PC-3 (cell line): ENCODE results near the gene PDAP1. TPM values are rescaled to one million over a fixed set of nuclear protein-coding genes. Genes with fewer than 3 reads are reported as not detected.

ENCODE experiments used
- ATAC-seq: fragments of 200-7000 bp; cut with Tn5 transposase; 2 replicates; pipeline ENCODE4 v1.9.1; 2020; ENCODE audit warnings: mild to moderate bottlenecking, moderate library complexity
- BruUV-seq: library from RNA; stranded (reverse); fragments of 400-500 nt; replicated peaks from 2 replicates; lab custom pipeline; 2021; lab: Mats Ljungman, UMichigan
- CTCF ChIA-PET: fragments of 300-600 bp; sonication (Branson Sonifier 250); formaldehyde crosslinking; loops from one replicate; lab custom pipeline; 2022; ENCODE audit warnings: antibody characterized with exemption; lab: Charles Lee
- POLR2A ChIA-PET: fragments of 300-600 bp; sonication (Branson Sonifier 250); formaldehyde crosslinking; loops from one replicate; lab custom pipeline; 2022; ENCODE audit warnings: antibody characterized with exemption; ENCODE audit not compliant: unreplicated experiment; lab: Charles Lee
- DNase-seq: peaks from one replicate; pipeline ENCODE4 v3.0.0-alpha.2; 2015
- H2AFZ ChIP-seq: fragments of 300-600 bp; sonication (generic); 2 replicates; pipeline ENCODE4 v1.6.0; 2016; ENCODE audit warnings: antibody characterized with exemption, low read length
- H3F3A ChIP-seq: fragments of 300-600 bp; sonication (generic); one replicate; pipeline ENCODE4 v1.6.0; 2017; ENCODE audit warnings: antibody characterized with exemption, low read length, control low read depth, mild to moderate bottlenecking; ENCODE audit not compliant: unreplicated experiment
- H3K27ac ChIP-seq: fragments of 300-600 bp; sonication (generic); 2 replicates; pipeline ENCODE4 v1.5.1; 2016; ENCODE audit warnings: mild to moderate bottlenecking, low read length
- H3K27me3 ChIP-seq: fragments of 300-600 bp; sonication (generic); 2 replicates; pipeline ENCODE4 v1.6.1; 2016; ENCODE audit warnings: low read length, mixed read lengths
- H3K36me3 ChIP-seq: fragments of 300-600 bp; sonication (generic); 2 replicates; pipeline ENCODE4 v1.6.1; 2016; ENCODE audit warnings: low read depth, mixed run types, low read length, mixed read lengths
- H3K4me1 ChIP-seq: fragments of 300-600 bp; sonication (generic); 2 replicates; pipeline ENCODE4 v1.5.1; 2016; ENCODE audit warnings: low read length; ENCODE audit not compliant: insufficient read depth
- H3K4me2 ChIP-seq: fragments of 300-600 bp; sonication (generic); 2 replicates; pipeline ENCODE4 v1.6.0; 2016; ENCODE audit warnings: low read length
- H3K4me3 ChIP-seq: fragments of 300-600 bp; sonication (generic); 2 replicates; pipeline ENCODE4 v1.5.1; 2016; ENCODE audit warnings: mild to moderate bottlenecking, low read length, mixed read lengths
- H3K79me2 ChIP-seq: fragments of 300-600 bp; sonication (generic); 2 replicates; pipeline ENCODE4 v1.6.1; 2017; ENCODE audit warnings: low read length, mixed read lengths
- H3K9ac ChIP-seq: fragments of 300-600 bp; sonication (generic); 2 replicates; pipeline ENCODE4 v1.6.0; 2016; ENCODE audit warnings: mild to moderate bottlenecking, low read length
- H3K9me2 ChIP-seq: fragments of 300-600 bp; sonication (generic); replicated peaks from 2 replicates; pipeline ENCODE4 v1.6.1; 2016; ENCODE audit warnings: mixed run types, low read length, mixed read lengths
- H3K9me3 ChIP-seq: fragments of 300-600 bp; sonication (generic); 2 replicates; pipeline ENCODE4 v1.6.1; 2016; ENCODE audit warnings: low read length, mixed read lengths
- H4K20me1 ChIP-seq: fragments of 300-600 bp; sonication (generic); 2 replicates; pipeline ENCODE4 v1.6.1; 2016; ENCODE audit warnings: low read length, mixed read lengths
- EZH2 ChIP-seq: fragments of 300-600 bp; sonication (generic); IDR thresholded peaks from one replicate; pipeline ENCODE4 v1.6.1; 2017; ENCODE audit warnings: antibody characterized with exemption, mild to moderate bottlenecking, low read length; ENCODE audit not compliant: unreplicated experiment
- EZH2phosphoT487 ChIP-seq: fragments of 300-600 bp; sonication (generic); IDR thresholded peaks from 2 replicates; pipeline ENCODE4 v1.6.1; 2018; ENCODE audit warnings: mild to moderate bottlenecking, antibody characterized with exemption, low read length, borderline replicate concordance
- intact Hi-C: fragments of 100-400 bp; cut with micrococcal nuclease; formaldehyde crosslinking; loops from 2 replicates; pipeline ENCODE4 v1.9.0; 2023
- total RNA-seq: library from RNA; depleted of rRNA; stranded (reverse); fragments of >200 nt; gene quantifications from 2 replicates; pipeline ENCODE4 v1.2.3, GENCODE V29; 2014
- TF ChIP-seq, protein P1 (sequence below): fragments of 300-600 bp; sonication (generic); conservative IDR thresholded peaks from 2 replicates; pipeline ENCODE4 v1.5.1; 2017; ENCODE audit warnings: antibody characterized with exemption, low read depth, mild to moderate bottlenecking, low read length

PDAP1 gene
- total RNA-seq, 1 experiment from 2014 or later, result 58.6 TPM

DNA sequence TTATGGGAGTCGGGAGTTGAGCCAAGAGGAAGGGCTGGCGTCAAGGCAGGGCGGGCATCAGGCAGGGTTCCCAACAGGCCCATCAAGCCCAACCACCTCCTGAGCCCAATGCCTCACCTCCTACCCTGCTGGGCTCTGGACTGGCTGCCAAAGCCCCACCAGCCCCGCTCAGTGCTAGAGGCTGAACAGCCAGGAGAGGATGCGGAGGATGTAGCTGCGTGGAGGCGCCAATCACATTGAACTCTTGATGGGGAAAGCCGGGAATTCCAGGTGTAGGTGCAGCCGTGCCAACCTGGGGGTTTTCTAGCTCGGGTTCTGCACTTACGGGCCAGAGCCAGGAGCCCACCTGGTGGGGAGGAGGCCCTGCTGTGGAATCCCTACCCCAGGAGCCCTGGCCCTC lies 44.7 kb upstream of the PDAP1 start:
- Histone ChIP-seq H3K4me3 (no peak overlapping the region), H3K9me3 (no peaks in the 10 kb centered on the region), H3K4me1 (no peaks in the 10 kb centered on the region), H3K36me3 (peaks cover 32% of the 10 kb centered on the region), H2AFZ (no peak overlapping the region), H3K4me2 (no peak overlapping the region), H3K79me2 (peaks cover 2% of the 10 kb centered on the region; the same call in 1 of the 2 replicates), H3F3A (peaks cover 6% of the 10 kb centered on the region), H4K20me1 (peaks cover 2% of the 10 kb centered on the region; the same call in 1 of the 2 replicates), H3K27ac (no peak overlapping the region), H3K9me2 (no peaks in the 10 kb centered on the region), H3K27me3 (no peaks in the 10 kb centered on the region), H3K9ac (no peak overlapping the region)
- ChIA-PET POLR2A (no interaction called here), CTCF (no interaction called here)
- ATAC-seq, result no peak
- DNase-seq, result no peak
- no TSS peak for BruUV-seq
- TF ChIP-seq EZH2 (no peak), EZH2phosphoT487 (no peak)
- TF ChIP-seq, protein P1, sequence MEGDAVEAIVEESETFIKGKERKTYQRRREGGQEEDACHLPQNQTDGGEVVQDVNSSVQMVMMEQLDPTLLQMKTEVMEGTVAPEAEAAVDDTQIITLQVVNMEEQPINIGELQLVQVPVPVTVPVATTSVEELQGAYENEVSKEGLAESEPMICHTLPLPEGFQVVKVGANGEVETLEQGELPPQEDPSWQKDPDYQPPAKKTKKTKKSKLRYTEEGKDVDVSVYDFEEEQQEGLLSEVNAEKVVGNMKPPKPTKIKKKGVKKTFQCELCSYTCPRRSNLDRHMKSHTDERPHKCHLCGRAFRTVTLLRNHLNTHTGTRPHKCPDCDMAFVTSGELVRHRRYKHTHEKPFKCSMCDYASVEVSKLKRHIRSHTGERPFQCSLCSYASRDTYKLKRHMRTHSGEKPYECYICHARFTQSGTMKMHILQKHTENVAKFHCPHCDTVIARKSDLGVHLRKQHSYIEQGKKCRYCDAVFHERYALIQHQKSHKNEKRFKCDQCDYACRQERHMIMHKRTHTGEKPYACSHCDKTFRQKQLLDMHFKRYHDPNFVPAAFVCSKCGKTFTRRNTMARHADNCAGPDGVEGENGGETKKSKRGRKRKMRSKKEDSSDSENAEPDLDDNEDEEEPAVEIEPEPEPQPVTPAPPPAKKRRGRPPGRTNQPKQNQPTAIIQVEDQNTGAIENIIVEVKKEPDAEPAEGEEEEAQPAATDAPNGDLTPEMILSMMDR, result no peak
- intact Hi-C loops, result no loop called here

DNA sequence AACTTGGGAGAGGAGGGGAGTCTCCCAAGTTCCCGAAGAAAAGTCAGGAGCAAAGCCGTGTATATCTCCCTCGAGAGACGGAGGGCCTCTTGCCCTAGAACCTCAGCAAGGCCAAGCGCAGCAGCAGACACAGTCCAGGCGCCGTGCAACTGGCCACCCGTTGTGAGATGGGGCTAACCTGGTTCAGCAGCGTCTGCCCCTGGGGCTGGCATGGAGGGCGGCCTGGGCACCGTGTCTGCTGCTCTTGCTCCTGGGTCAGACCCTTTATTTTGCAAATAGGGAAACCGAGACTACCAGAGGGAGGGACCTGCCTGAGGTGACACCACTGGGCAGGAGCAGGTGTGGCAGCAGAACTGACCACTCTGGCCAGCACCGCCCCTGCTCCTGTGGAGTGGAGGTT lies 44.1 kb upstream of the PDAP1 start:
- Histone ChIP-seq H3K9me2 (no peaks in the 10 kb centered on the region), H3K4me3 (no peak overlapping the region), H2AFZ (no peak overlapping the region), H3F3A (peaks cover 6% of the 10 kb centered on the region), H3K36me3 (peaks cover 27% of the 10 kb centered on the region), H3K4me2 (no peak overlapping the region), H3K27ac (no peak overlapping the region), H3K4me1 (no peaks in the 10 kb centered on the region), H3K9ac (no peak overlapping the region), H3K27me3 (no peaks in the 10 kb centered on the region), H3K79me2 (no peaks in the 10 kb centered on the region), H4K20me1 (peaks cover under 1% of the 10 kb centered on the region; the same call in 1 of the 2 replicates), H3K9me3 (no peaks in the 10 kb centered on the region)
- TF ChIP-seq, protein P1, result no peak
- TF ChIP-seq EZH2phosphoT487 (no peak), EZH2 (no peak)
- intact Hi-C loops, result no loop called here
- ChIA-PET POLR2A (no interaction called here), CTCF (no interaction called here)
- DNase-seq, result no peak
- BruUV-seq, result no TSS peak
- ATAC-seq, result no peak

DNA sequence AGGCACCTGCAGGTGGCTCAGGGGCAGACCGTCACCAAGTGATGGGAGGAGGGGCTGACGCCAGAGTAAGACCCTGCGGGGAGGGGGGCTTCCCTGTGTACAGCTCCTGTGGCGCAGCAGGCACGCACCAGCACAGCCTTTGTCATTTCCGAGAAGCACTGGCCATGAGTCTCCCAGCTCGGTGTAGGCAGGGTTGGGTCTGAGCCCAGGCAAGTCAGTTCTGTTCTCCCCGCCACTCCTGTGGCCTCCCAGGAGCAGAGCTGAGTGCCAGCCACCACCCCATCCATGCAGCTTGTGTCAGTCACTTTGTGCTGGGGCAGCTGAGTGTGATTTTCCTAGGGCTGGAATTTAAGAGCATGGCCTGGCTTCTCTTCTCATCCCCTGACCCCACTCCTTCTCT lies 43.5 kb upstream of the PDAP1 start:
- ATAC-seq (no peak), DNase-seq (no peak)
- Histone ChIP-seq H3K27me3 (no peaks in the 10 kb centered on the region), H3K9me2 (no peaks in the 10 kb centered on the region), H3K36me3 (peaks cover 25% of the 10 kb centered on the region), H3K9ac (no peak overlapping the region), H3K4me1 (no peaks in the 10 kb centered on the region), H3F3A (peaks cover 3% of the 10 kb centered on the region), H3K27ac (no peak overlapping the region), H3K9me3 (no peaks in the 10 kb centered on the region), H4K20me1 (no peaks in the 10 kb centered on the region), H3K4me2 (no peak overlapping the region), H3K79me2 (no peaks in the 10 kb centered on the region), H3K4me3 (no peak overlapping the region), H2AFZ (no peak overlapping the region)
- no TSS peak for BruUV-seq
- intact Hi-C loops, result no loop called here
- ChIA-PET POLR2A (no interaction called here), CTCF (no interaction called here)
- TF ChIP-seq, protein P1, result no peak
- TF ChIP-seq EZH2phosphoT487 (no peak), EZH2 (no peak)
